K562 (cell line): ENCODE measurements around the gene SMAD3. TPM values are rescaled to one million over a fixed set of nuclear protein-coding genes. Genes with fewer than 3 reads are reported as not detected.
A peak's percentile ranks its signal among the peaks of the same experiment; 100 is the strongest.

ENCODE experiments used
- BCOR ChIP-seq: fragments of 450-650 bp; IDR thresholded peaks from 2 replicates; pipeline ENCODE4 v1.6.1; 2016
- CHD4 ChIP-seq: fragments of 200-600 bp; sonication (generic); IDR thresholded peaks from 3 replicates; pipeline ENCODE4 v1.6.1; 2012; ENCODE audit warnings: low read depth, mild to moderate bottlenecking, mixed read lengths, low read length, inconsistent platforms; ENCODE audit not compliant: insufficient read depth, insufficient replicate concordance, poor library complexity, severe bottlenecking
- ELF1 ChIP-seq: fragments of 200-800 bp; sonication (Bioruptor generic); IDR thresholded peaks from 2 replicates; pipeline ENCODE4 v1.6.1; 2016; ENCODE audit warnings: missing genetic modification characterization, missing compliant biosample characterization
- HMG20B ChIP-seq: fragments of 250-450 bp; sonication (Bioruptor Pico); IDR thresholded peaks from 2 replicates; pipeline ENCODE4 v1.5.0; 2021; ENCODE audit warnings: mild to moderate bottlenecking
- NFXL1 ChIP-seq: fragments of 450-650 bp; formaldehyde crosslinking; IDR thresholded peaks from 2 replicates; pipeline ENCODE4 v1.4.0; 2021; ENCODE audit warnings: mild to moderate bottlenecking
- SNRNP70 ChIP-seq: fragments of 200-400 bp; formaldehyde crosslinking; optimal IDR thresholded peaks from 2 replicates; pipeline ENCODE3; 2017; ENCODE audit warnings: low read depth, low read length
- SP2 ChIP-seq: IDR thresholded peaks from 2 replicates; pipeline ENCODE4 v1.6.1; 2011; ENCODE audit warnings: mild to moderate bottlenecking, low read depth, low read length, moderate library complexity; ENCODE audit not compliant: poor library complexity, severe bottlenecking; ENCODE audit errors: extremely low read depth
- SRSF1 ChIP-seq: fragments of 200-400 bp; formaldehyde crosslinking; IDR thresholded peaks from 2 replicates; pipeline ENCODE4 v1.6.1; 2017; ENCODE audit warnings: mild to moderate bottlenecking, low read depth, low read length, moderate library complexity
- ZBTB8A ChIP-seq: fragments of 450-650 bp; IDR thresholded peaks from 2 replicates; pipeline ENCODE4 v1.6.1; 2018; ENCODE audit warnings: mild to moderate bottlenecking, moderate library complexity; ENCODE audit not compliant: partially characterized antibody
- ZKSCAN8 ChIP-seq: fragments of 200-800 bp; sonication (Bioruptor generic); IDR thresholded peaks from 2 replicates; pipeline ENCODE4 v1.6.1; 2016; ENCODE audit warnings: missing genetic modification characterization, missing compliant biosample characterization
- ZNF589 ChIP-seq: fragments of 200-800 bp; sonication (Bioruptor generic); IDR thresholded peaks from 2 replicates; pipeline ENCODE4 v1.6.1; 2016; ENCODE audit warnings: low read depth, missing genetic modification characterization, missing compliant biosample characterization
- ZNF668 ChIP-seq: fragments of 250-450 bp; sonication (Bioruptor Pico); IDR thresholded peaks from 2 replicates; pipeline ENCODE4 v1.8.0; 2022; ENCODE audit warnings: mild to moderate bottlenecking, inconsistent platforms
- polyA plus RNA-seq, 8 experiments: library from polyadenylated mRNA; depleted of rRNA in 4 of 8; stranded (reverse) in 5 of 8; unstranded in 3 of 8; fragments of >200 nt; fragmentation: Nextera tagmentation in 2 of 8; fragmentation: Illumina TruSeq in 1 of 8; extraction: Ambion mirVana in 2 of 8; extraction: Trizol in 1 of 8; gene quantifications; 2 replicates each; pipeline versions ENCODE4 v1.2.1 to v1.2.3, GENCODE V29; 2011 to 2014; ENCODE audit warnings: inconsistent platforms in 1 of 8, missing spikeins in 1 of 8
- total RNA-seq, 7 experiments: library from RNA; depleted of rRNA in 6 of 7; stranded (reverse); fragments of >200 nt in 6 of 7; fragmentation: Illumina TruSeq in 2 of 7; extraction: Trizol in 2 of 7; gene quantifications; 2 replicates each; pipeline versions ENCODE4 v1.2.1 to v1.2.3, GENCODE V29; 2011 to 2021; ENCODE audit warnings: low replicate concordance in 1 of 7
- TF ChIP-seq, protein P1 (sequence below): fragments of 200-800 bp; sonication (Bioruptor generic); IDR thresholded peaks from 2 replicates; pipeline ENCODE4 v1.6.1; 2017; ENCODE audit warnings: missing genetic modification characterization, missing compliant biosample characterization
- TF ChIP-seq, protein P2 (sequence below), 2 experiments: fragments of 450-650 bp in 1 of 2; sonication (generic) in 1 of 2; formaldehyde crosslinking; conservative IDR thresholded peaks; 2 replicates each; pipeline versions ENCODE4 v1.4.0 to v1.8.1; 2020 to 2022; ENCODE audit warnings: mild to moderate bottlenecking in 1 of 2, missing genetic modification reagents in 1 of 2
- TF ChIP-seq, protein P3 (sequence below): fragments of 250-450 bp; sonication (Bioruptor Pico); IDR thresholded peaks from 2 replicates; pipeline ENCODE4 v1.9.0; 2021; ENCODE audit warnings: mild to moderate bottlenecking, inconsistent platforms
- TF ChIP-seq, protein P4 (sequence below): sonication (generic); formaldehyde crosslinking; IDR thresholded peaks from 2 replicates; pipeline ENCODE4 v1.8.1; 2023; ENCODE audit warnings: mild to moderate bottlenecking, missing genetic modification reagents
- TF ChIP-seq, protein P5 (sequence below): sonication (generic); formaldehyde crosslinking; IDR thresholded peaks from 2 replicates; pipeline ENCODE4 v1.8.0; 2023; ENCODE audit warnings: mild to moderate bottlenecking, missing genetic modification reagents

SMAD3 gene
- total and polyA plus RNA-seq, 9 of the 15 experiments (the other 6 are each of a cell fraction or from before 2014, with no cell fraction given), result 4.3 to 39.2 (median 11.1) TPM

DNA sequence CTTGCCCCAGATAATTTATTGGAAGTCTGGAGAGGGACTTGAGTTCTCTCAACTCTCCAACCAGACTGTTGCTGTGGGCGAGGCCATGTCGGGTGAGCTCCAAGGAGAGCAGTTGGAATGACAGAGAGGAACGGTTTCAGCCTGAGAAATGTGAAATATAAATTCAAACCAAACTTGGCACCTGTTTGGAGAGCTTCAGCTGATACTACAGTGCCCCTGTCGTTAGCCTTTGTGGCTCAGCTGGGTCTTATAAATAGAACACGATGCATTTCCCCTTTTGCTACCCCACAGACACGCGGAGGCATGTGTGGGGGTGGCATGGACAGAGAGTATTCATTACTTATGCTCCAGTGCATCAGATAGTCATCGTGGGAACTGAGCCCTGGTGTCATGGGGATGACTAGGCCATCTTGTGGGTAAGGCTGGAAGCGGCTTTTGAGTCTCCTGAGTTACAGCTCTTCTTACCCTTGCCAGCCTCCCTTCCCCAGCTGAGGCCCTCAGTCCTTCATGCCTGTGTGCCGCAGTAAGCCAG is 15.6 kb downstream of the SMAD3 start (continued):
- TF ChIP-seq, protein P1, sequence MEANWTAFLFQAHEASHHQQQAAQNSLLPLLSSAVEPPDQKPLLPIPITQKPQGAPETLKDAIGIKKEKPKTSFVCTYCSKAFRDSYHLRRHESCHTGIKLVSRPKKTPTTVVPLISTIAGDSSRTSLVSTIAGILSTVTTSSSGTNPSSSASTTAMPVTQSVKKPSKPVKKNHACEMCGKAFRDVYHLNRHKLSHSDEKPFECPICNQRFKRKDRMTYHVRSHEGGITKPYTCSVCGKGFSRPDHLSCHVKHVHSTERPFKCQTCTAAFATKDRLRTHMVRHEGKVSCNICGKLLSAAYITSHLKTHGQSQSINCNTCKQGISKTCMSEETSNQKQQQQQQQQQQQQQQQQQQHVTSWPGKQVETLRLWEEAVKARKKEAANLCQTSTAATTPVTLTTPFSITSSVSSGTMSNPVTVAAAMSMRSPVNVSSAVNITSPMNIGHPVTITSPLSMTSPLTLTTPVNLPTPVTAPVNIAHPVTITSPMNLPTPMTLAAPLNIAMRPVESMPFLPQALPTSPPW (CRISPR knock-in tag), result peak; percentile 71
- TF ChIP-seq BCOR (no peak), CHD4 (no peak), ZNF668 (CRISPR knock-in tag) (no peak), SNRNP70 (no peak), HMG20B (CRISPR knock-in tag) (no peak), ZNF589 (peak; percentile 80), ZKSCAN8 (CRISPR knock-in tag) (no peak), NFXL1 (CRISPR knock-in tag) (no peak), SRSF1 (no peak), SP2 (no peak), ELF1 (tag) (no peak), ZBTB8A (no peak)
- TF ChIP-seq, protein P2, sequence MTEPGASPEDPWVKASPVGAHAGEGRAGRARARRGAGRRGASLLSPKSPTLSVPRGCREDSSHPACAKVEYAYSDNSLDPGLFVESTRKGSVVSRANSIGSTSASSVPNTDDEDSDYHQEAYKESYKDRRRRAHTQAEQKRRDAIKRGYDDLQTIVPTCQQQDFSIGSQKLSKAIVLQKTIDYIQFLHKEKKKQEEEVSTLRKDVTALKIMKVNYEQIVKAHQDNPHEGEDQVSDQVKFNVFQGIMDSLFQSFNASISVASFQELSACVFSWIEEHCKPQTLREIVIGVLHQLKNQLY (CRISPR knock-in tag; conservative IDR thresholded peaks at IDR 0.05), result no peak
- TF ChIP-seq, protein P3, sequence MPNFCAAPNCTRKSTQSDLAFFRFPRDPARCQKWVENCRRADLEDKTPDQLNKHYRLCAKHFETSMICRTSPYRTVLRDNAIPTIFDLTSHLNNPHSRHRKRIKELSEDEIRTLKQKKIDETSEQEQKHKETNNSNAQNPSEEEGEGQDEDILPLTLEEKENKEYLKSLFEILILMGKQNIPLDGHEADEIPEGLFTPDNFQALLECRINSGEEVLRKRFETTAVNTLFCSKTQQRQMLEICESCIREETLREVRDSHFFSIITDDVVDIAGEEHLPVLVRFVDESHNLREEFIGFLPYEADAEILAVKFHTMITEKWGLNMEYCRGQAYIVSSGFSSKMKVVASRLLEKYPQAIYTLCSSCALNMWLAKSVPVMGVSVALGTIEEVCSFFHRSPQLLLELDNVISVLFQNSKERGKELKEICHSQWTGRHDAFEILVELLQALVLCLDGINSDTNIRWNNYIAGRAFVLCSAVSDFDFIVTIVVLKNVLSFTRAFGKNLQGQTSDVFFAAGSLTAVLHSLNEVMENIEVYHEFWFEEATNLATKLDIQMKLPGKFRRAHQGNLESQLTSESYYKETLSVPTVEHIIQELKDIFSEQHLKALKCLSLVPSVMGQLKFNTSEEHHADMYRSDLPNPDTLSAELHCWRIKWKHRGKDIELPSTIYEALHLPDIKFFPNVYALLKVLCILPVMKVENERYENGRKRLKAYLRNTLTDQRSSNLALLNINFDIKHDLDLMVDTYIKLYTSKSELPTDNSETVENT, result no peak
- TF ChIP-seq, protein P4, sequence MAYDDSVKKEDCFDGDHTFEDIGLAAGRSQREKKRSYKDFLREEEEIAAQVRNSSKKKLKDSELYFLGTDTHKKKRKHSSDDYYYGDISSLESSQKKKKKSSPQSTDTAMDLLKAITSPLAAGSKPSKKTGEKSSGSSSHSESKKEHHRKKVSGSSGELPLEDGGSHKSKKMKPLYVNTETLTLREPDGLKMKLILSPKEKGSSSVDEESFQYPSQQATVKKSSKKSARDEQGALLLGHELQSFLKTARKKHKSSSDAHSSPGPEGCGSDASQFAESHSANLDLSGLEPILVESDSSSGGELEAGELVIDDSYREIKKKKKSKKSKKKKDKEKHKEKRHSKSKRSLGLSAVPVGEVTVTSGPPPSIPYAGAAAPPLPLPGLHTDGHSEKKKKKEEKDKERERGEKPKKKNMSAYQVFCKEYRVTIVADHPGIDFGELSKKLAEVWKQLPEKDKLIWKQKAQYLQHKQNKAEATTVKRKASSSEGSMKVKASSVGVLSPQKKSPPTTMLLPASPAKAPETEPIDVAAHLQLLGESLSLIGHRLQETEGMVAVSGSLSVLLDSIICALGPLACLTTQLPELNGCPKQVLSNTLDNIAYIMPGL, result no peak
- TF ChIP-seq, protein P5, sequence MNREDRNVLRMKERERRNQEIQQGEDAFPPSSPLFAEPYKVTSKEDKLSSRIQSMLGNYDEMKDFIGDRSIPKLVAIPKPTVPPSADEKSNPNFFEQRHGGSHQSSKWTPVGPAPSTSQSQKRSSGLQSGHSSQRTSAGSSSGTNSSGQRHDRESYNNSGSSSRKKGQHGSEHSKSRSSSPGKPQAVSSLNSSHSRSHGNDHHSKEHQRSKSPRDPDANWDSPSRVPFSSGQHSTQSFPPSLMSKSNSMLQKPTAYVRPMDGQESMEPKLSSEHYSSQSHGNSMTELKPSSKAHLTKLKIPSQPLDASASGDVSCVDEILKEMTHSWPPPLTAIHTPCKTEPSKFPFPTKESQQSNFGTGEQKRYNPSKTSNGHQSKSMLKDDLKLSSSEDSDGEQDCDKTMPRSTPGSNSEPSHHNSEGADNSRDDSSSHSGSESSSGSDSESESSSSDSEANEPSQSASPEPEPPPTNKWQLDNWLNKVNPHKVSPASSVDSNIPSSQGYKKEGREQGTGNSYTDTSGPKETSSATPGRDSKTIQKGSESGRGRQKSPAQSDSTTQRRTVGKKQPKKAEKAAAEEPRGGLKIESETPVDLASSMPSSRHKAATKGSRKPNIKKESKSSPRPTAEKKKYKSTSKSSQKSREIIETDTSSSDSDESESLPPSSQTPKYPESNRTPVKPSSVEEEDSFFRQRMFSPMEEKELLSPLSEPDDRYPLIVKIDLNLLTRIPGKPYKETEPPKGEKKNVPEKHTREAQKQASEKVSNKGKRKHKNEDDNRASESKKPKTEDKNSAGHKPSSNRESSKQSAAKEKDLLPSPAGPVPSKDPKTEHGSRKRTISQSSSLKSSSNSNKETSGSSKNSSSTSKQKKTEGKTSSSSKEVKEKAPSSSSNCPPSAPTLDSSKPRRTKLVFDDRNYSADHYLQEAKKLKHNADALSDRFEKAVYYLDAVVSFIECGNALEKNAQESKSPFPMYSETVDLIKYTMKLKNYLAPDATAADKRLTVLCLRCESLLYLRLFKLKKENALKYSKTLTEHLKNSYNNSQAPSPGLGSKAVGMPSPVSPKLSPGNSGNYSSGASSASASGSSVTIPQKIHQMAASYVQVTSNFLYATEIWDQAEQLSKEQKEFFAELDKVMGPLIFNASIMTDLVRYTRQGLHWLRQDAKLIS, result no peak
